SK-N-SH (cell line): ENCODE measurements around the gene TMEM97.

Experiments used
- CTCF ChIP-seq: fragments of 200-600 bp; sonication (generic); IDR thresholded peaks from 2 replicates; pipeline ENCODE4 v1.6.1; 2017; ENCODE audit warnings: antibody characterized with exemption, mild to moderate bottlenecking, moderate library complexity
- EZH2phosphoT487 ChIP-seq: fragments of 200-600 bp; sonication (generic); IDR thresholded peaks from 2 replicates; pipeline ENCODE4 v1.6.1; 2017; ENCODE audit warnings: low read depth, mixed run types, mild to moderate bottlenecking, antibody characterized with exemption, moderate library complexity, borderline replicate concordance
- FOSL2 ChIP-seq: IDR thresholded peaks from 2 replicates; pipeline ENCODE4 v1.4.0; 2012; ENCODE audit warnings: low read depth, mild to moderate bottlenecking, moderate library complexity, borderline replicate concordance
- RAD21 ChIP-seq: IDR thresholded peaks from 2 replicates; pipeline ENCODE4 v1.6.1; 2012; ENCODE audit warnings: mild to moderate bottlenecking, low read length

- no peak for TF ChIP-seq FOSL2
- no peak for TF ChIP-seq EZH2phosphoT487
- TF ChIP-seq CTCF = no peak
- TF ChIP-seq RAD21 = no peak
These were observed 14.2 kb downstream of the TMEM97 start for GRCh38 chr17:28333083-28333746.
